ENCODE data around the gene SNPH. TPM values are rescaled to one million over a fixed set of nuclear protein-coding genes. Genes with fewer than 3 reads are reported as not detected.

The SNPH gene
- total RNA-seq, 6 donors from 2014 or later = 1.0 to 17.3 (median 2.4) TPM

GRCh38 chr20:1252416-1252815, 13.7 kb upstream of the SNPH start:
- WGBS, 2 donors = 69 to 79% methylated on average over 3 of the region's 3 CpGs
- no peaks in the 10 kb centered on the region for H3K27me3 ChIP-seq
- DNase-seq (no peak), ATAC-seq (ENCODE audit: low FRiP score in 2 of 2) (no peak)
- TF ChIP-seq POLR2A (IDR thresholded peaks at IDR 0.05) (no peak), POLR2AphosphoS5 (IDR thresholded peaks at IDR 0.05) (no peak), CTCF (IDR thresholded peaks at IDR 0.05) (no peak), EP300 (IDR thresholded peaks at IDR 0.05) (no peak)
- no peaks in the 10 kb centered on the region for H3K9me3 ChIP-seq
- H3K4me1 ChIP-seq = no peaks in the 10 kb centered on the region
- H3K27ac ChIP-seq = no peak overlapping the region
- H3K36me3 ChIP-seq = no peaks in the 10 kb centered on the region
- no peak overlapping the region for H3K4me3 ChIP-seq

GRCh38 chr20:1254254-1254653, 11.8 kb upstream of the SNPH start:
- H3K4me1 ChIP-seq = no peaks in the 10 kb centered on the region
- WGBS, 2 donors = 62 to 68% methylated on average over 2 of the region's 2 CpGs
- H3K36me3 ChIP-seq = no peaks in the 10 kb centered on the region
- TF ChIP-seq POLR2A (IDR thresholded peaks at IDR 0.05) = no peak
- TF ChIP-seq EP300 (IDR thresholded peaks at IDR 0.05) = no peak
- TF ChIP-seq POLR2AphosphoS5 (IDR thresholded peaks at IDR 0.05) = no peak
- TF ChIP-seq CTCF (IDR thresholded peaks at IDR 0.05) = no peak
- no peaks in the 10 kb centered on the region for H3K9me3 ChIP-seq
- no peak for DNase-seq
- no peak overlapping the region for H3K27ac ChIP-seq
- ATAC-seq (ENCODE audit: low FRiP score in 2 of 2) = no peak
- no peak overlapping the region for H3K4me3 ChIP-seq
- no peaks in the 10 kb centered on the region for H3K27me3 ChIP-seq

GRCh38 chr20:1255675-1256074, 10.4 kb upstream of the SNPH start:
- Histone ChIP-seq H3K9me3 (no peaks in the 10 kb centered on the region), H3K4me1 (no peaks in the 10 kb centered on the region), H3K27ac (no peak overlapping the region), H3K36me3 (no peaks in the 10 kb centered on the region), H3K4me3 (no peak overlapping the region), H3K27me3 (no peaks in the 10 kb centered on the region)
- ATAC-seq (ENCODE audit: low FRiP score in 2 of 2) = no peak
- TF ChIP-seq EP300 (IDR thresholded peaks at IDR 0.05) (no peak), POLR2A (IDR thresholded peaks at IDR 0.05) (no peak), CTCF (IDR thresholded peaks at IDR 0.05) (no peak), POLR2AphosphoS5 (IDR thresholded peaks at IDR 0.05) (no peak)
- WGBS, 2 donors = 52 to 62% methylated on average over 2 of the region's 2 CpGs
- DNase-seq = no peak

GRCh38 chr20:1263853-1264252, 2.2 kb upstream of the SNPH start:
- 87% methylated on average over 1 of the region's 1 CpG for WGBS, 2 donors
- Histone ChIP-seq H3K36me3 (no peaks in the 10 kb centered on the region), H3K4me1 (peaks cover 12 to 33% (median 14%) of the 10 kb centered on the region in 4 donors), H3K4me3 (no peak overlapping the region), H3K27me3 (no peaks in the 10 kb centered on the region), H3K27ac (no peak overlapping the region), H3K9me3 (no peaks in the 10 kb centered on the region)
- no peak for TF ChIP-seq EP300 (IDR thresholded peaks at IDR 0.05)
- TF ChIP-seq POLR2AphosphoS5 (IDR thresholded peaks at IDR 0.05) = no peak
- TF ChIP-seq POLR2A (IDR thresholded peaks at IDR 0.05) = no peak
- no peak for TF ChIP-seq CTCF (IDR thresholded peaks at IDR 0.05)
- DNase-seq = no peak
- ATAC-seq (ENCODE audit: low FRiP score in 2 of 2) = no peak

GRCh38 chr20:1264727-1265126, 1.4 kb upstream of the SNPH start:
- WGBS, 2 donors = 49 to 68% methylated on average over 2 of the region's 2 CpGs
- H3K9me3 ChIP-seq = no peaks in the 10 kb centered on the region
- TF ChIP-seq POLR2AphosphoS5 (IDR thresholded peaks at IDR 0.05) (no peak), POLR2A (IDR thresholded peaks at IDR 0.05) (no peak), EP300 (IDR thresholded peaks at IDR 0.05) (peak in 1 of 4 donors; percentile 52), CTCF (IDR thresholded peaks at IDR 0.05) (no peak)
- no peaks in the 10 kb centered on the region for H3K36me3 ChIP-seq
- peaks cover 12 to 33% (median 14%) of the 10 kb centered on the region in 4 donors for H3K4me1 ChIP-seq
- no peak overlapping the region for H3K27ac ChIP-seq
- peak in 1 of 2 donors; percentile 47 for DNase-seq
- H3K27me3 ChIP-seq = no peaks in the 10 kb centered on the region
- H3K4me3 ChIP-seq = no peak overlapping the region
- no peak for ATAC-seq (ENCODE audit: low FRiP score in 2 of 2)

All from upper lobe of left lung (tissue), 6 donors.